GM23338 (cell line): ENCODE results near the gene EDA2R.

Source experiments
- EZH2 ChIP-seq: fragments of 200-600 bp; sonication (generic); IDR thresholded peaks from one replicate; pipeline ENCODE4 v1.8.0; 2017; ENCODE audit warnings: antibody characterized with exemption, mild to moderate bottlenecking, low read depth; ENCODE audit not compliant: unreplicated experiment
- EZH2phosphoT487 ChIP-seq: fragments of 200-600 bp; sonication (generic); IDR thresholded peaks from one replicate; pipeline ENCODE4 v1.8.1; 2018; ENCODE audit warnings: antibody characterized with exemption; ENCODE audit not compliant: unreplicated experiment
- POLR2AphosphoS5 ChIP-seq: IDR thresholded peaks from 2 replicates; pipeline ENCODE4 v1.6.1; 2016; ENCODE audit warnings: antibody characterized with exemption, low read depth
- ZNF114 ChIP-seq: fragments of 250-450 bp; sonication (Bioruptor Pico); IDR thresholded peaks from 2 replicates; pipeline ENCODE4 v1.5.0; 2020; ENCODE audit warnings: mild to moderate bottlenecking, moderate library complexity
- TF ChIP-seq, protein P1 (sequence below), 2 experiments: fragments of 200-600 bp in 1 of 2; sonication (generic) in 1 of 2; conservative IDR thresholded peaks; 2 replicates each; pipeline versions ENCODE4 v1.5.1 to v1.6.1; 2016 to 2017; ENCODE audit warnings: antibody characterized with exemption in 2 of 2, low read depth in 2 of 2, mild to moderate bottlenecking in 2 of 2, moderate library complexity in 1 of 2

DNA sequence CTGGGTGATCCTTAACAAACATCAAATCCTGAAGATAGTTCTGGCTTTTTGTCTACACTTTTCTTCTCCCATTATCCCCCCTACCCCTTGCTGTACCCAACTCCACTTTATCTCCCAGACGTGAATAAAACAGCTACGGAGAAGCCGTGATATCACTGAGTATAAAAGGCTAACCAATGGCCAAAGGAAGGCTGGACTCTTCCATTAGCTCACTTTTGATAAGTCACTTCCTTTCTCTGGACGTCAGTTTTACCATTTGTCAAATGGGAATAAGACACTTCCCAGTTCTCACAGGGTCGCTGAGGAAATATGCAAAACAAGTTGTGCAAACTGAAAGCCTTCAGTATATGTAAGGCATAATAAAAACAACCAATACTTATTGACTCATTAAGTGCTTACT is 38.6 kb upstream of the EDA2R start:
- TF ChIP-seq EZH2 (no peak), ZNF114 (no peak), EZH2phosphoT487 (no peak), POLR2AphosphoS5 (no peak)
- TF ChIP-seq, protein P1, sequence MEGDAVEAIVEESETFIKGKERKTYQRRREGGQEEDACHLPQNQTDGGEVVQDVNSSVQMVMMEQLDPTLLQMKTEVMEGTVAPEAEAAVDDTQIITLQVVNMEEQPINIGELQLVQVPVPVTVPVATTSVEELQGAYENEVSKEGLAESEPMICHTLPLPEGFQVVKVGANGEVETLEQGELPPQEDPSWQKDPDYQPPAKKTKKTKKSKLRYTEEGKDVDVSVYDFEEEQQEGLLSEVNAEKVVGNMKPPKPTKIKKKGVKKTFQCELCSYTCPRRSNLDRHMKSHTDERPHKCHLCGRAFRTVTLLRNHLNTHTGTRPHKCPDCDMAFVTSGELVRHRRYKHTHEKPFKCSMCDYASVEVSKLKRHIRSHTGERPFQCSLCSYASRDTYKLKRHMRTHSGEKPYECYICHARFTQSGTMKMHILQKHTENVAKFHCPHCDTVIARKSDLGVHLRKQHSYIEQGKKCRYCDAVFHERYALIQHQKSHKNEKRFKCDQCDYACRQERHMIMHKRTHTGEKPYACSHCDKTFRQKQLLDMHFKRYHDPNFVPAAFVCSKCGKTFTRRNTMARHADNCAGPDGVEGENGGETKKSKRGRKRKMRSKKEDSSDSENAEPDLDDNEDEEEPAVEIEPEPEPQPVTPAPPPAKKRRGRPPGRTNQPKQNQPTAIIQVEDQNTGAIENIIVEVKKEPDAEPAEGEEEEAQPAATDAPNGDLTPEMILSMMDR (conservative IDR thresholded peaks at IDR 0.05; ENCODE audit: low read depth in 2 of 2), result no peak
